T-helper 22 cell (primary cell): Measurements from ENCODE around the gene ERC1.
"Not testable (repeated sequence)": the region's sequence is repeated elsewhere in the genome, so short reads cannot be mapped to it uniquely, and the experiment has no call there.

Experiments used
- DNase-seq: peaks from one replicate; pipeline ENCODE4 v3.0.0-alpha.2; 2020; ENCODE audit warnings: low read depth

Gene ERC1

GRCh38 chr12:1022032-1022970 is 31.3 kb downstream of the ERC1 start:
- DNase-seq = no peak

GRCh38 chr12:1030779-1031178 is 39.8 kb downstream of the ERC1 start:
- no peak for DNase-seq

GRCh38 chr12:1034243-1034642 is 43.2 kb downstream of the ERC1 start:
- DNase-seq = no peak

- no peak for DNase-seq
Observed at GRCh38 chr12:1034751-1035457, 43.9 kb downstream of the ERC1 start.

- DNase-seq = no peak
Observed at GRCh38 chr12:1041478-1041877, 50.5 kb downstream of the ERC1 start.

- DNase-seq = no peak
Observed at GRCh38 chr12:1044199-1044598, 53.2 kb downstream of the ERC1 start.

- no peak for DNase-seq
Observed at GRCh38 chr12:1044696-1045095, 53.7 kb downstream of the ERC1 start.

GRCh38 chr12:1046727-1047126 is 55.7 kb downstream of the ERC1 start:
- no peak for DNase-seq

- DNase-seq = no peak
Observed at GRCh38 chr12:1047898-1048660, 57.1 kb downstream of the ERC1 start.

- DNase-seq = no peak
Observed at GRCh38 chr12:1050059-1050707, 59.2 kb downstream of the ERC1 start.

GRCh38 chr12:1051672-1052071 is 60.6 kb downstream of the ERC1 start:
- DNase-seq = not testable (repeated sequence)

- no peak for DNase-seq
Observed at GRCh38 chr12:1053690-1054089, 62.7 kb downstream of the ERC1 start.

GRCh38 chr12:1054117-1054870 is 63.3 kb downstream of the ERC1 start:
- DNase-seq = no peak

- DNase-seq = no peak
Observed at GRCh38 chr12:1056390-1056789, 65.4 kb downstream of the ERC1 start.

- DNase-seq = no peak
Observed at GRCh38 chr12:1058423-1058822, 67.4 kb downstream of the ERC1 start.

- no peak for DNase-seq
Observed at GRCh38 chr12:1059162-1059561, 68.1 kb downstream of the ERC1 start.

- no peak for DNase-seq
Observed at GRCh38 chr12:1063852-1064251, 72.8 kb downstream of the ERC1 start.

- no peak for DNase-seq
Observed at GRCh38 chr12:1064317-1064716, 73.3 kb downstream of the ERC1 start.

- DNase-seq = no peak
Observed at GRCh38 chr12:1065629-1066028, 74.6 kb downstream of the ERC1 start.

- no peak for DNase-seq
Observed at GRCh38 chr12:1069846-1070245, 78.8 kb downstream of the ERC1 start.

GRCh38 chr12:1071182-1071581 is 80.2 kb downstream of the ERC1 start:
- no peak for DNase-seq
